ENCODE measurements around the gene LILRA6. TPM values are rescaled to one million over a fixed set of nuclear protein-coding genes. Genes with fewer than 3 reads are reported as not detected.

LILRA6 gene
- total and polyA plus RNA-seq, 2 of the 8 experiments (the other 6 are each of a cell fraction or from before 2014, with no cell fraction given), result not detected

- ChIA-PET POLR2A (ENCODE audit: partially characterized antibody) (interaction anchor here (6.4 kb wide), 1 partner anchor 22 kb away, joined by 73 read pairs; no protein-coding TSS in a partner anchor), CTCF (ENCODE audit: partially characterized antibody) (no interaction called here)
- H4K91ac ChIP-seq (replicated peaks; ENCODE audit: insufficient read length, low read length), result no peak overlapping the region
- no peak overlapping the region for H3K56ac ChIP-seq (replicated peaks; ENCODE audit: insufficient read length, low read depth, low read length)
- no peak overlapping the region for H2BK120ac ChIP-seq (replicated peaks; ENCODE audit: low read depth, low read length)
- H4K5ac ChIP-seq (ENCODE audit: insufficient read length, low read depth, low read length), result no peak overlapping the region
- no peak overlapping the region for H3K27ac ChIP-seq (ENCODE audit: low read depth, low read length)
- H4K20me1 ChIP-seq (replicated peaks in 1 of 2; ENCODE audit: control insufficient read depth in 1 of 2, insufficient read depth in 2 of 2, low read length in 2 of 2), result no peaks in the 10 kb centered on the region
- H3K4me3 ChIP-seq (ENCODE audit: extremely low read depth in 1 of 4, insufficient read depth in 2 of 4, low read depth in 3 of 4, low read length in 4 of 4), result no peak overlapping the region
- no peak overlapping the region for H2AK5ac ChIP-seq (ENCODE audit: low read depth, low read length)
- H3K23ac ChIP-seq (ENCODE audit: insufficient read length), result no peak overlapping the region
- no peak overlapping the region for H2BK15ac ChIP-seq (ENCODE audit: low read length)
- FAIRE-seq, result no peak
- peaks cover 4 to 6% of the 10 kb centered on the region in 2 experiments; a peak in 2 of 4 replicates for H3K9me3 ChIP-seq (ENCODE audit: insufficient read depth in 2 of 2, low read depth in 1 of 2, low read length in 1 of 2)
- H3K18ac ChIP-seq (ENCODE audit: extremely low read depth, low read length), result no peak overlapping the region
- no peak overlapping the region for H2BK20ac ChIP-seq (ENCODE audit: low read length)
- no peak overlapping the region for H3K4ac ChIP-seq (replicated peaks; ENCODE audit: insufficient read length, low read depth, low read length)
- no peaks in the 10 kb centered on the region for H3K4me1 ChIP-seq (replicated peaks in 1 of 4; ENCODE audit: control insufficient read depth in 3 of 4, insufficient read depth in 4 of 4, low read length in 3 of 4)
- H3K79me2 ChIP-seq (ENCODE audit: control insufficient read depth in 1 of 2, insufficient read depth in 2 of 2, low read length in 2 of 2), result no peaks in the 10 kb centered on the region
- DNase-seq (ENCODE audit: low read depth in 1 of 2, low spot score in 2 of 2), result no peak
- no peaks in the 10 kb centered on the region for H3K23me2 ChIP-seq (ENCODE audit: low read depth, low read length)
- no peak overlapping the region for H3K4me2 ChIP-seq (ENCODE audit: insufficient read depth in 1 of 2, low read depth in 2 of 2, low read length in 2 of 2)
- H3K27me3 ChIP-seq (replicated peaks in 1 of 4; ENCODE audit: control insufficient read depth in 3 of 4, extremely low read depth in 1 of 4, insufficient read depth in 3 of 4, low read length in 3 of 4), result peaks cover 0 to 7% (median 2%) of the 10 kb centered on the region in 4 experiments; a peak in 3 of 7 replicates
- H3K9ac ChIP-seq (replicated peaks in 1 of 4; ENCODE audit: extremely low read depth in 1 of 4, low read depth in 3 of 4, low read length in 3 of 4), result no peak overlapping the region
- H3K14ac ChIP-seq (ENCODE audit: insufficient read length), result no peak overlapping the region
- WGBS, 2 experiments (ENCODE audit: extremely low coverage in 1 of 2, insufficient coverage in 1 of 2, insufficient read length in 1 of 2, insufficient replicate concordance in 2 of 2, low coverage in 1 of 2, low lambda C conversion rate in 2 of 2, missing lambda C conversion rate in 1 of 2), result 88% methylated on average over 7 of the region's 7 CpGs; no CpG with 5 or more reads in 1 of the 2 experiments
- no peak overlapping the region for H4K8ac ChIP-seq (ENCODE audit: extremely low read depth, insufficient read depth, low read length)
- H3K79me1 ChIP-seq (ENCODE audit: low read depth, low read length), result no peaks in the 10 kb centered on the region
- no peak overlapping the region for H2BK5ac ChIP-seq (ENCODE audit: low read depth, low read length)
- H2BK12ac ChIP-seq (ENCODE audit: low read depth, low read length), result no peak overlapping the region
- no peaks in the 10 kb centered on the region for H3K36me3 ChIP-seq (ENCODE audit: control insufficient read depth in 2 of 4, insufficient read depth in 4 of 4, low read length in 3 of 4)
- no peak overlapping the region for H2AFZ ChIP-seq (ENCODE audit: low read length)
- no peak for TF ChIP-seq CBX8 (IDR thresholded peaks at IDR 0.05; ENCODE audit: borderline replicate concordance, low read depth, low read length)
- TF ChIP-seq RNF2 (IDR thresholded peaks at IDR 0.05; ENCODE audit: borderline replicate concordance, low read depth, low read length, missing control alignments, poor library complexity, severe bottlenecking), result no peak
- no peak for TF ChIP-seq YY1 (IDR thresholded peaks at IDR 0.05; ENCODE audit: low read depth, low read length)
- no peak for TF ChIP-seq KDM4A (IDR thresholded peaks at IDR 0.05; ENCODE audit: low read depth, low read length, severe bottlenecking)
- TF ChIP-seq E2F6 (IDR thresholded peaks at IDR 0.05), result no peak
- TF ChIP-seq TBP (IDR thresholded peaks at IDR 0.05; ENCODE audit: low read depth, low read length), result no peak
- no peak for TF ChIP-seq MAFK (IDR thresholded peaks at IDR 0.05; ENCODE audit: low read depth, low read length)
- no peak for TF ChIP-seq SIRT6 (IDR thresholded peaks at IDR 0.05; ENCODE audit: low read length)
- no peak for TF ChIP-seq SUZ12 (IDR thresholded peaks at IDR 0.05; ENCODE audit: low read length)
- TF ChIP-seq CTBP2 (IDR thresholded peaks at IDR 0.05; ENCODE audit: borderline replicate concordance, insufficient read depth, insufficient read length, low read length), result no peak
- no peak for TF ChIP-seq POLR2AphosphoS5 (IDR thresholded peaks at IDR 0.05; ENCODE audit: low read depth, low read length)
- TF ChIP-seq USF2 (IDR thresholded peaks at IDR 0.05; ENCODE audit: low read length), result no peak
- no peak for TF ChIP-seq NRF1 (IDR thresholded peaks at IDR 0.05; ENCODE audit: low read depth, low read length)
These were observed 12.6 kb downstream of the LILRA6 start for GRCh38 chr19:54230031-54230430.
